ENCODE results near the gene TRA2B.

The TRA2B gene

DNA sequence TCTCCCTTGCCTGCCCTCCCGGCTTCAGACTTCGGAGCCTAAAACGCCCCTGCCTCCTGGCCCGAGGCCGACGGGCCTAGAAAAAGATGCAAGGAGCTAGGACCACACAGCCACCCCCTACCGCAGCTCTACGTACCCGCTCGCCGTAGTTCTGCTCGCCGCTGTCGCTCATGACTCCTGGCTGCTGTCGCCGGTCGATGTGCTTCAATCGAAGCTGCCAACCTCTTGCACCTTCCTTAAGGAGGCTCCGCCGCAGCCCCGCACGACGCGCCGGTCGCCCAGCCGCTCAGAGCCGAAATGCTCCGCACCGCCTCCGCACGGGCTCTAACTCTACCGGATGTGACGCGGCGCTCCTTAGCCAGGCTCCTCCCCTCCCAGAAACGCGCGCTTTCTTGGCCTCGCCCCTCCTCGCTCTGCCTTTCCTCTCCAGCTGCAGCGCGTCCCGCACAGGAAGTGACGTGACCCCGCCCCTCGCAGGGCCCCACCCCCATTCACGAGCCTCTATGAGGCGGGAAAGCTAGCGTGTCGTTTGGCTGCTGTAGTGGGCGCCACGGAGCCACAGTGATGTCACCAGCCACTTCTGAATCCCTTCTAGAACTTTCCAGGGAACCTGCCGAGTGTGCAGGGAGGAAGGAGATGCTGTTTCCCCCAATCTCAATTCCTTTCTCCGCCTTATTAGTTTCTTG, at the start of gene TRA2B:
TSS of gene TRA2B (minus strand) at position 326 of the 686 bp plus-strand sequence. CDS start at position 172, 154 bp downstream.
- peak; percentile 96 for DNase-seq (ENCODE audit: low read depth)

- no peak for DNase-seq (ENCODE audit: low read depth)
These were observed 48.5 kb upstream of the TRA2B start for GRCh38 chr3:185986198-185986777.

DNA sequence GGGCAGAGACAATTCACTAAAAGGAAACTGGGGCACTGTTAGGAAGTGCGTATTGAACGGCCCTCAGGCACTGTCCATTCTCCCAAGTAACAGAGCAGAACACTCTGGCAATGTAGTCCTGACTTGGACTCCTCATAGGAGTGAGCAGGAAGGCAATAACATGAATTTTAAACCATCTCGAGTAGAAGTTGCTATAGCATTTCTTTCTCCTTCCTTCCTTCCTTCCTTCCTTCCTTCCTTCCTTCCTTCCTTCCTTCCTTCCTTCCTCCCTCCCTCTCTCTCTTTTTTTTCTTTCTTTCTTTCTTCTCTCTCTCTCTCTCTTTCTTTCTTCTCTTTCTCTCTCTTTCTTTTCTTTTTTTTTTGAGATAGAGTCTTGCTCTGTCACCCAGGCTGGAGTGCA, 46.4 kb upstream of the TRA2B start:
- DNase-seq (ENCODE audit: low read depth): no peak

DNA sequence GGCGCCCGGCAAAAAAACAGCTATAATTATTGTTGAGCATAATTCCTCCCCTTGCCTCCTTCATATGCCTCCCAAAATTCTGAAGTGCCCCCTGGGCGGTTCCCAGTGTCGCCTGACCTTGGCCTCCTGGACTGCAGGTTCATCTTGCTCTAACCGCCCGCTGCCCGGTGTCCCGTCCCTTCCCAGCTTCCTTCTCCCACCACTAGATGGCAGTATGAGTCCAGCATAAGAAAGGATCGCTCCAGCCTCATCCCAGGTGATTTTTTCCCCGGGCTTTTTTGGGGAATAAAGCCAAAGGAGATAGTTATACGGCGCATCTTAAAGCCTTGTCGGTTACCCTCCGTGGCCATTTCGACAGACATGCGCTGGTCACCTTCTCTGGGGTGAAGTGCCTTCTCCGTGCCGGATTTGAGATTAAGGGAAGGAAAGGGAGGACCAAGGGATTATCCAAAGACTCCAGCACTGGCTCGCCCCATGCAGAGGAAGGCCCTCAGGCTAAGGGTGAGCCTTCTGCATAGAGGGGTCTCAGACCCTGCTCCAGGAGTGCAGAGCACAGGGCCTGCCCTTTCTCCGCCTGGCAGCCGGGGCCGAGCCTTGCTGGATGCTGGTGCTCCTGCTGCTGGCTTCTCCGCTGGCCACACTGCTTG, 45.8 kb upstream of the TRA2B start:
- DNase-seq (ENCODE audit: low read depth): no peak

DNA sequence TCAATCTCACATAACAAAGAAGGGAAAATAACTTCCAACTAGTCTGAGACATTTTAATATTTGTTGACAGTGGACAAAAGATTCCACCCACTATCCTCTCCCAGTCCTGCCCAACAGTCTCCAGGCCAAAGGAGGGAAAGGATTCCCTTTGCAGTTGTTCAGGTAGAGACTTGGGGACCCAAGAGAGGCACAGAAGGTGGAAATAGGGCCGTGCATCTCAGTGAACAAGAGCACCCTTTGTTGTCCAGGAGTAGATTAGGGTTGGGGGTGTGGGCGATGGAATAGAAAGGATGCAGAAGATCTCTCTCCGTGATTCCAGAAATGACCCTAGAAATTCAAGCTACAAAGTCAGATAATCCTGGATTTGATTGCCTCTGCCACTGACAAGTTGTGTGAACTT, 44.8 kb upstream of the TRA2B start:
- DNase-seq (ENCODE audit: low read depth): no peak

DNA sequence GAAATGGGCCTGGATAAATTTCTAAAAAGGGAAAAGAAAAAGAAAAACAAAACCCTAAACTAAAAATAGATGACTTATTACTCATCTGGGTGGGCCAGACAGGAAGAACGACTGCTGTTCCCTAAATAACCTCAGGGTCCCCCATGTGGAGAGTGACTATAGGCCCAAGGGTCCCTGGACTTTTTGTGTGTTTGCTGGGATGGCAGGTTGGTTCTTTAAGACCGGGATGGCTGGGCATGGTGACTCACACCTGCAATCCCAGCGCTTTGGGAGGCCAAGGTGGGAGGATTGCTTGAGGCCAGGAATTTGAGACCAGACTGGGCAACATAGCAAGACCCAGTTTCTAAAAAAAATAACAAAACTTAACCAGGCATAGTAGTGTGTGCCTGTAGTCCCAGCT, 43.8 kb upstream of the TRA2B start:
- DNase-seq (ENCODE audit: low read depth): no peak

DNA sequence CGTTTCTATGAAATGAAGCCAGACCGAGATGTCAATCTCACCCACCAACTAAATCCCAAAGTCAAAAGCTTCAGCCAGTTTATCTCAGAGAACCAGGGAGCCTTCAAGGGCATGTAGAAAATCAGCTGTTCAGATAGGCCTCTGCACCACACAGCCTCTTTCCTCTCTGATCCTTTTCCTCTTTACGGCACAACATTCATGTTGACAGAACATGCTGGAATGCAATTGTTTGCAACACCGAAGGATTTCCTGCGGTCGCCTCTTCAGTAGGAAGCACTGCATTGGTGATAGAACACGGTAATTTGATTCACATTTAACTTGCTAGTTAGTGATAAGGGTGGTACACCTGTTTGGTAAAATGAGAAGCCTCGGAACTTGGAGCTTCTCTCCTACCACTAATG, 41.9 kb upstream of the TRA2B start:
- DNase-seq (ENCODE audit: low read depth): no peak

DNA sequence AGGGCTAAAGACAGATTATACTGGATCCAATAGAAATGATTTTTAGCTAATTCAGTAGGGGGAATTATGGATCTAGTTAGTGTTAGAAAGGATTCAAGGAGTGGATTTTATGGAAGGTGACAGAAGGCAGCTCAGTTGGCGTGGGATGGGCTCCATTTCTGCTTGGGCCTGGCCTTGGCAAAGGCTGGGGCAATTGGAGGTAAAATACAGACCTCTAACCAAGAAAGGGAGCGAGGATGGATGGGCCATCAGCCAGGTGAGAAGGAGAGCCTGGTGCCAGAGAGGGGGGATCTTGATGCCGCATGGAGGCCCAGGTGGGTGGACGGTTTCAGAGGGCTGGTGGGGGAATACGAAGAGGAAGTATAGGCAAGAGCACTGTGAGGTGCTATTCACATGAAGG, 40.7 kb upstream of the TRA2B start:
- DNase-seq (ENCODE audit: low read depth): no peak

DNA sequence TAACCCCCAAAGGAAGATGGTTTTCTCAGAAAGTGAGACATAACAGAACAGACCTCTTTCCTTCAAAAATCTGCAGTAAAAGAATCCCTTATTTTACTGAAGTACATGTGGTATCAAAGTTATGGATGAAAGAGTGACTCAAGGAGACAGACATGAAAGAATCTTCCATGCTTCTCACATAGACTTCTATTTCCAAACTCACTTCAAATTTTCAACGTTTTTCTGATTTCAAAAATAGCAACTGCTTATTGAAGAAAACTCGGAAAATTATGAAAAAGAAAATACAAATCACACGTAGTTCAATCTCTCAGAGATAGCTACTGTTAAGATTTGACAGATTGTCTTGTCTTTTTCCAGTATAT, 39.8 kb upstream of the TRA2B start:
- DNase-seq (ENCODE audit: low read depth): no peak

DNA sequence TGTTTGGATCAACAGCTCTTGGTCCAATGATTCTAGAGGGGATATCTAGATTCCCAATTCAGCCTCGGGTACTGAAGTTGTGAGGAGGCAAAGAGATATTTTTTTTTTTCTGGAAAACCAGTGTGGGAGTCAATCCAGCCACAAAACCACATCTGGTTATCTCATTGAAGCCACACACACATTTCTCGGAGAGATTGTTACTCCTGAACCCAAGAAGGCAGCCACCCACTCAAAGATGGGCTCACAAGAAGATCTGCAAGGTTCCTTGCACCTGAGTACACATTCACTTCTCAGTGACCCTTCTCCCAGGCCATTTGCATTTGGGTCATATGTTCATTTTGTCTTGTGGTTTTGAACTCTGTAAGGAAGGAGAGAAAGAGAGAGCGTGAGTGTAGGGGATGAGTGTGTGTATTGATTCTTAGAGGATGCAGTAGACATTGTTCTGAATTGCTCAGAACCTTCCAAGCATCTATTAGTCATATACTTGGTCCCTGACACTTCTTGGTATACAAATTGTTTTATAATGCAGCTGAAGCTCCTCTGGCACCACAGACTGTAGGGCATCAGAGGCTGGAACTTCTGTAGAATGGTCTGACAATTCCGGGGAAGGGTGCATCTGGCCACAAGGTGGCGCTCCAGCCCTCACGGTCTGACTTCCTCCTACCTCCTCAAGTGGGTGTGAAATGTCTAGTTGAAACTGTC, 39.3 kb upstream of the TRA2B start:
- DNase-seq (ENCODE audit: low read depth): peak; percentile 51

DNA sequence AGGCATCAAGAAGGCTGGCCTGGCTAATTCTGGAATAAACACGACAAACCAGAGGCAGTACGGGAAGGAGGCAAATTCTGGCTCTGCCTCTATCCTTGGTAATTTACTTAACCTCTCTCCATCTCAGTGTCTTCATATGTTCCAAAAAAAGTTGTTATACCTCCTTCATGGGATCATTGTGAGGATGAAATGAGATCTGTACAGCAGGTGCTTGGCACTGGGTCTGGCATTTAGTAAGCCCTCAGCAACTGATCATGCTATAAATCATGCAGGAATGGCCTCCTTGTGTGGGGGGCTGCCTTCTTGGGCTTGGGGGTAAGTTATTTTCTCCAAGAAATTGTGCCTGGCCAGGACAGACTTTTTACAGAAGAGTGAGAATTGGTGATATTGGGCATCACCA, 38.3 kb upstream of the TRA2B start:
- no peak for DNase-seq (ENCODE audit: low read depth)

DNA sequence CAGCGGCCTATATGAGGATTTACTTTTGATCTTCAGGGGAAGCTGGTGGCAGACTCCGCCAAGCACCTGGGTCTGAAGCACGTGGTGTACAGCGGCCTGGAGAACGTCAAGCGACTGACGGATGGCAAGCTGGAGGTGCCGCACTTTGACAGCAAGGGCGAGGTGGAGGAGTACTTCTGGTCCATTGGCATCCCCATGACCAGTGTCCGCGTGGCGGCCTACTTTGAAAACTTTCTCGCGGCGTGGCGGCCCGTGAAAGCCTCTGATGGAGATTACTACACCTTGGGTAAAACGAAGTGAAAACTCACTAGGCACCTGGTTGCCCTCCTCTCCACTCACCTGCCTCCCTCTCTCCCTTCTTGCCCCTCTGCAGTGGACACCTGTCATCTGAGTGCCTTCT, 33.8 kb upstream of the TRA2B start:
- no peak for DNase-seq (ENCODE audit: low read depth)

DNA sequence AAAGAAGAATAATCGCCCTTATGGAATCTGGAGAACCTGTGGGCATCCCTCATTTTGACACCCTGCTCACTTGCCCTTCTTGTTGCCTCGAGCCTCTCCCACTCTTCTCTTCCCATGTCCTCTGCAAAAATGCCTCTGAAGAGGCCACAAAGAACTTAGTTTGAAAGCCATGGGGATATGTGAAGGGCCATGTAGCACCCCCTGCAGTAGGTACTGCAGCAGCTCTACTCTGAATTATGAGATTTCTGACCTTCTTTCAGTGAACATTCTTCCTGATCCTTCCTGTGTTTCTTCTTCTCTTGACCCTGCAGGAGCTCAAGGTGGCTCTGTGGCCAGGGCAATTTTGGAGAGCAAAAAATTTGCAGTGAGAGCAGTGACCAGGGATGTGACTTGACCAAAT, 30.4 kb upstream of the TRA2B start:
- DNase-seq (ENCODE audit: low read depth): no peak

DNA sequence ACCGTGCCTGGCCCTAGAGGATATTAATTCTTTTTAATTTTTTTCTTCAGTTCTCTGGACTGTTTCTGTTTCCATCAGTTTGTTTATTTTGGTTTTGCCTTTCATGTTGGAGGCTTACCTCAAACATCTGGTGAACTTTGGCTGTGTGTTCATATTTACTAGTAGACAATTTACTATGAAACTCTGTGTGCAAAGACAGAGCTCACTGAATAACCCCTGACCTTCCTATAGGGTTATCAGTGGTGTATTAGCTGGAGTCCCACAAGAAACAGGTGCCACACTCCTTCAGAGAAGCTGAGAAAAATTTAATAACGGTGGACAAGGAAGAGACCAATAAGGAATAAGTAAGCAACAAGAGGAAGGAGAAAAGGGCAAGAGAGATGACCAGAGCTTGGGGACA, 28.8 kb upstream of the TRA2B start:
- DNase-seq (ENCODE audit: low read depth): no peak

- DNase-seq (ENCODE audit: low read depth): no peak
These were observed 27.7 kb upstream of the TRA2B start for GRCh38 chr3:185965496-185965895.

DNA sequence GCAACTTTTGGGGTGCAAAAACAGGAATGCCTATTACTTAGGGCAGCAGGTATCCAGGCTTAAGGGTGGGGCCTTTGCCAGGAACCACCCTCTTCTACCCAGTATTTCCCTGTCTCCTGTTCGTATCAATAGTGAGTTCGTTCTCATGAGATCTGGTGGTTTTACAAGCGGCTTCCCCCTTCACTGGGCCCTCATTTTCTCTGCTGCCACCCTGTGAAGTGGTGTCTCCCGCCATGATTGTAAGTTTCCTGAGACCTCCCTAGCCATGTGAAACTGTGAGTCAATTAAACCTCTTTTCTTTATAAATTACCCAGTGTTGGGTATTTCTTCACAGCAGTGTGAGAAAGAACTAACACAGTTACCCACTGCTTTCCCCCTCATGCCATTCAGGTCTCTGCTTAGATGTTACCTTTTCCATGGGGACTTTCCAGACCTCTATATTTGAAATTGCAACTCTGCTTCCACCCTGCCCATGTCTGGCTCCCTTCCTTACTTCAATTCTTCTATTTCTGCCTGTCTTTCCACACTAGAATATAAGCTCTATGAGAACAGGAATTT, 23.9 kb upstream of the TRA2B start:
- no peak for DNase-seq (ENCODE audit: low read depth)

GRCh38 chr3:185960522-185961288, 22.9 kb upstream of the TRA2B start:
- DNase-seq (ENCODE audit: low read depth): no peak

DNA sequence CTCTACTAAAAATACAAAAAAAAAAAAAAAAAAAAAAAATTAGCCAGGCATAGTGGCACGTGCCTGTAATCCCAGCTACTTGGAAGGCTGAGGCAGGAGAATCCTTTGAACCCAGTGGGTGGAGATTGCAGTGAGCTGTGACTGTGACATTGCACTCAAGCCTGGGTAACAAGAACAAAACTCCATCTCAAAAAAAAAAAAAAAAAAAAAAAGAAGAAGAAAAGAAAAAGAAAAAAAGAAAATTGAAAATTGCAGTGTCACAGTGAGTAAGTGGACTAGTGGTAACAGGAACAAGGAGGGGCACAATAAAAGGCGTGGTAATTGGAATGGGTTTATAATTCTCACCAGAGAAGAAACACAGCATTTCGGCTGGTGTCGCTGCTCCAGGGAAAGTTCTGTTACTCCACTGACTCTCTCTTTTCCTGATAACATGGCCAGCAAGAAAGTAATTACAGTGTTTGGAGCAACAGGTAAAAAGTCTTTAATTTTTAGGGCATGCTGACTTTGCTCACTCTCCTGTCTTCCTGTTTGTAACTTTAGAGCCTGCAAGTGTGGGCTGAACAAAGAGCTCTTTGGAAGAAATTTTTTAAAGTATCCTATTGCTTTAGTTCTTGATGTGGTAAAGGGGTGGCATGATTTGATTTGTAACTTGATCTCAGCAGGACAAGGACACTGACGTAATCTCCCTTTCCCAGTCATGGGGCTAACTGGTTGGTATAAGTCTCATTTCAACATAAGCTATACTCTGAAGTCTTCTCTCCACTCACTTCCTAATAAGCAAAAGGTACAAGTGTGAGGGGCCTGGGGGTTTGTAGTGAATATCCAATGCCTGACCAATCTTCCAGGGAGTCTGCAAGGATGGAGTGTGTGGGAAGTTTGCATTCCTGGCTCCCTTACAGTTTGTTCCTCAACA, 22.1 kb upstream of the TRA2B start:
- DNase-seq (ENCODE audit: low read depth): peak; percentile 76

GRCh38 chr3:185958626-185959025, 20.8 kb upstream of the TRA2B start:
- peak; percentile 49 for DNase-seq (ENCODE audit: low read depth)

GRCh38 chr3:185956244-185956643, 18.4 kb upstream of the TRA2B start:
- no peak for DNase-seq (ENCODE audit: low read depth)

DNA sequence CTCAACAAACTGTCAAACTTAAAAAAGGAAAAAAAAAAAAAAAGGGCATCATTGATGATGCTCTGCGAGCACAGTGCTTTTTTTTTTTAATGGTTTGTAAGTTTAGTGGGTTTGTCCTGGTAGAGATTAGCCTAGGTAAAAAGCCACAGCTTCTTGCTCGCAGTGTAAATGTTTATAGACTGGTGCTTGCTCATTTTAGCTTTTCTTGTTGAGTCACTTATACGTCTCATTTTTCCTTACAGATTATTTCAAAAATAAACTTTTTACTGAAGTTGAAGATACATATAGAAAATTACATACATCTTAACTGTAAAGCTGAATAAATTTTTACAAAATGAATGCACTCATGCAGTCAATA, 16.5 kb upstream of the TRA2B start:
- no peak for DNase-seq (ENCODE audit: low read depth)

Measured in stromal cell of bone marrow (primary cell).